ENCODE results near the gene SDF4. TPM values are rescaled to one million over a fixed set of nuclear protein-coding genes. Genes with fewer than 3 reads are reported as not detected.

SDF4 gene
- total and polyA plus RNA-seq, 2 of the 8 experiments (the other 6 are each of a cell fraction or from before 2014, with no cell fraction given) = 45.5 to 75.6 TPM

GRCh38 chr1:1199141-1199960 lies 32.5 kb downstream of the SDF4 start (continued):
- TF ChIP-seq RBBP5 (IDR thresholded peaks at IDR 0.05; ENCODE audit: borderline replicate concordance, low read depth, low read length) (no peak), SP4 (IDR thresholded peaks at IDR 0.05; ENCODE audit: low read length) (no peak), TCF12 (IDR thresholded peaks at IDR 0.05; ENCODE audit: low read depth, low read length) (no peak), CBX8 (IDR thresholded peaks at IDR 0.05; ENCODE audit: borderline replicate concordance, low read depth, low read length) (no peak), CHD1 (IDR thresholded peaks at IDR 0.05; ENCODE audit: low read depth, low read length) (no peak), ASH2L (IDR thresholded peaks at IDR 0.05; ENCODE audit: low read length) (no peak), RFX5 (IDR thresholded peaks at IDR 0.05; ENCODE audit: borderline replicate concordance, low read depth, low read length) (no peak), MAFK (IDR thresholded peaks at IDR 0.05; ENCODE audit: low read depth, low read length) (no peak)

Measured in H1 (cell line).